ENCODE measurements around the gene FOXM1. TPM values are rescaled to one million over a fixed set of nuclear protein-coding genes. Genes with fewer than 3 reads are reported as not detected.
"Not testable (repeated sequence)": the region's sequence is repeated elsewhere in the genome, so short reads cannot be mapped to it uniquely, and the experiment has no call there.

The FOXM1 gene
- total RNA-seq, 1 donor from 2014 or later, result 38.2 TPM

- Histone ChIP-seq H3K4me1 (peaks cover 26% of the 10 kb centered on the region), H3K9me3 (ENCODE audit: low read depth) (no peaks in the 10 kb centered on the region), H3K36me3 (no peaks in the 10 kb centered on the region), H2AFZ (replicated peaks) (no peak overlapping the region), H4K20me1 (ENCODE audit: low read depth) (peaks cover 58% of the 10 kb centered on the region), H3K4me2 (peak overlapping the region; percentile 89), H3F3A (ENCODE audit: low read depth) (peaks cover 40% of the 10 kb centered on the region), H3K79me2 (ENCODE audit: low read depth) (peaks cover 99% of the 10 kb centered on the region), H3K9ac (peak overlapping the region; percentile 68), H3K27me3 (no peaks in the 10 kb centered on the region), H3K27ac (peak overlapping the region; percentile 70), H3K4me3 (peak overlapping the region; percentile 84)
- Mint-ChIP-seq H3K9me3 (no peaks in the 10 kb centered on the region), H3K36me3 (peaks cover 8% of the 10 kb centered on the region), H3K27ac (peak overlapping the region; percentile 94), H3K27me3 (ENCODE audit: insufficient read depth, low read depth) (no peaks in the 10 kb centered on the region), H3K4me1 (peaks cover 31% of the 10 kb centered on the region), H3K4me3 (peak overlapping the region; percentile 99)
- no peak for TF ChIP-seq EZH2phosphoT487 (IDR thresholded peaks at IDR 0.05)
- no peak for TF ChIP-seq CTCF (IDR thresholded peaks at IDR 0.05)
- no peak for TF ChIP-seq EZH2 (IDR thresholded peaks at IDR 0.05)
- peak; percentile 78 for DNase-seq (ENCODE audit: low spot score)
Measured at GRCh38 chr12:2877953-2878732, 1.2 kb upstream of the FOXM1 start.

DNA sequence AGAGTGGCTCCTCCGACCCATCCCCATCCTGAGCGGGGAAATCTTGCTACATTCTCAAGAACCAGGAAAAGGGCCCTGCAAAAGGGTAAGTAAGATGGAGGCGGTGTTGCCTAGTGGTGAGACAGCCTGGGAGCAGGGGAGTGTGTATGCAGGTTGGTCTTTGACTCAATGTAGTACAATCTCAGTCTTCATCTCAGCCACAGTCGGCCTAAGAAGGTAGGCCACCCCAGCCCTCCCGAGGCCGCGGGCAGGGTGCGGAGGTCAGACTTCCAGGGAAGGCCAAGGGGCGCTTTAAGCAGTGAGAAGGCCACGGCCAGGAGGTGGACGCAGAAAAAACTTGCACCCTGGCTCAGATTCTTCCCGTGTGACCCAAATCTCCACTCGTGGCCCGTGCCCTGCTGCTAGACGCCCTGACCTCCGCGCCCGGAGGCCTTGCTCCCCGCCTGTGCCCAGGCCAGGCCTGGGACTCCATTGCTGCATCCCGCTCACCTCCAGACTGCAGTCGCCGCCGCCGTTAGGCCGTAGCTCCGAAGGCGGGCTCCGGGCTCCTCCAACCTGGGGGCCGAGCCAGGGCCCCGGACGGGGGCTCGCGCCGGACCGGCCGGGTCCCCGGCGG lies 435 bp downstream of the FOXM1 start:
- Mint-ChIP-seq H3K27me3 (ENCODE audit: insufficient read depth, low read depth) (no peaks in the 10 kb centered on the region), H3K4me3 (peak overlapping the region; percentile 84), H3K4me1 (peaks cover 31% of the 10 kb centered on the region), H3K9me3 (no peaks in the 10 kb centered on the region), H3K36me3 (peaks cover 9% of the 10 kb centered on the region), H3K27ac (peak overlapping the region; percentile 1)
- Histone ChIP-seq H3K27me3 (no peaks in the 10 kb centered on the region), H3F3A (ENCODE audit: low read depth) (peaks cover 28% of the 10 kb centered on the region), H3K36me3 (peaks cover 10% of the 10 kb centered on the region), H3K79me2 (ENCODE audit: low read depth) (peaks cover 98% of the 10 kb centered on the region), H3K27ac (peak overlapping the region; percentile 2), H3K9ac (peak overlapping the region; percentile 42), H3K4me3 (peak overlapping the region; percentile 84), H3K9me3 (ENCODE audit: low read depth) (no peaks in the 10 kb centered on the region), H3K4me2 (peak overlapping the region; percentile 89), H4K20me1 (ENCODE audit: low read depth) (peaks cover 44% of the 10 kb centered on the region), H2AFZ (replicated peaks) (peak overlapping the region; percentile 80), H3K4me1 (peaks cover 26% of the 10 kb centered on the region)
- DNase-seq (ENCODE audit: low spot score), result no peak
- no peak for TF ChIP-seq CTCF (IDR thresholded peaks at IDR 0.05)
- TF ChIP-seq EZH2phosphoT487 (IDR thresholded peaks at IDR 0.05), result no peak
- TF ChIP-seq EZH2 (IDR thresholded peaks at IDR 0.05), result no peak

DNA sequence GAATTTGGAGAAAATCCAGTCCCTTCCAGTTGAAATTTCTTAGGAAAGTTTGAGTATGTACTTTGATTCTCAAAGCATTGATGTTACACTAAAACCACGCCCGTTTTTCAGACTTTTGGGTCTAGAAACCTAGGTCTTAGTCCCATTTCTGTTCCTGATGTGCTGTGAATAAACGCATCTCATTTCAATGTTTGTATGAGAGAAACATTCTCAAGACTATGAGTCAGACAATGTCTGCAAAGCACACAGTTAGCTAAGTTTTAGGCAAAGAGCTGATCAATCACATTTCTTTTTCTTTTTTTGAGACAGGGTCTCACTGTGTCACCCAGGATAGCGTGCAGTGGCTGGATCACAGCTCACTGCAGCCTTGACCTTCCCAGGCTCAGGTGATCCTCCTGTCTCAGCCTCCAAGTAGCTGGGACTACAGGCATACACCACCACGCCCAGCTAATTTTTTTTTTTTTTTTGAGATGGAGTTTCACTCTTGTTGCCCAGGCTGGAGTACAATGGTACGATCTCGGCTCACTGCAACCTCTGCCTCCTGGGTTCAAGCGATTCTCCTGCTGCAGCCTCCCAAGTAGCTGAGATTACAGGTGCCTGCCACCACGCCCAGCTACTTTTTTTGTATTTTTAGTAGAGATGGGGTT lies 7.9 kb downstream of the FOXM1 start:
- H3K27me3 Mint-ChIP-seq (ENCODE audit: insufficient read depth, low read depth); H3K27me3 ChIP-seq; H3K4me3 ChIP-seq; H3K36me3 ChIP-seq; H4K20me1 ChIP-seq (ENCODE audit: low read depth); H3K9me3 Mint-ChIP-seq; H3K27ac Mint-ChIP-seq; H2AFZ ChIP-seq (replicated peaks); H3K9me3 ChIP-seq (ENCODE audit: low read depth); H3K4me3 Mint-ChIP-seq; H3F3A ChIP-seq (ENCODE audit: low read depth); DNase-seq (ENCODE audit: low spot score); H3K4me2 ChIP-seq; H3K27ac ChIP-seq; H3K9ac ChIP-seq; H3K4me1 ChIP-seq; H3K4me1 Mint-ChIP-seq: not testable (repeated sequence)
- peaks cover 36% of the 10 kb centered on the region for H3K36me3 Mint-ChIP-seq
- H3K79me2 ChIP-seq (ENCODE audit: low read depth), result peaks cover 28% of the 10 kb centered on the region
